EH (cell line): Measurements from ENCODE around the gene PLAC9.

Experiments
- DNase-seq: peaks from one replicate; pipeline ENCODE4 v3.0.0-alpha.2; 2015; ENCODE audit warnings: low read depth

PLAC9 gene

DNA sequence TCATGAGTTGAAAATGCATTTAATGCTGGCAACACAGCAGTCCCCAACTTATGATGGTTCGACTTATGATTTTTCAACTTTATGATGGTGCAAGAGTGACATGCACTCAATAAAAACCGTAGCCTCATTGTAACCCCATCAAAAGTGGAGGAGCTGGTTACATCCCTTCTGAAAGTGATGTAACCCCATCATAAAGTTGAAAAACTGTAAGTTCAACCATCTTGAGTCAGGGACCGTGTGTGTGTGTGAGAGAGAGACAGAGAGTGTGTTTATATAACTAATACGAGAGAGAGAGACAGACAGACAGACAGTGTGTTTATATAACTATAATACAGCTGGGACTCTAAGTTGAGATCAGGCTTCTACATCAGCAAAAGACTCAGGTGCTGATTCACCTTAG, 51.8 kb downstream of the PLAC9 start:
- peak; percentile 32 for DNase-seq

DNA sequence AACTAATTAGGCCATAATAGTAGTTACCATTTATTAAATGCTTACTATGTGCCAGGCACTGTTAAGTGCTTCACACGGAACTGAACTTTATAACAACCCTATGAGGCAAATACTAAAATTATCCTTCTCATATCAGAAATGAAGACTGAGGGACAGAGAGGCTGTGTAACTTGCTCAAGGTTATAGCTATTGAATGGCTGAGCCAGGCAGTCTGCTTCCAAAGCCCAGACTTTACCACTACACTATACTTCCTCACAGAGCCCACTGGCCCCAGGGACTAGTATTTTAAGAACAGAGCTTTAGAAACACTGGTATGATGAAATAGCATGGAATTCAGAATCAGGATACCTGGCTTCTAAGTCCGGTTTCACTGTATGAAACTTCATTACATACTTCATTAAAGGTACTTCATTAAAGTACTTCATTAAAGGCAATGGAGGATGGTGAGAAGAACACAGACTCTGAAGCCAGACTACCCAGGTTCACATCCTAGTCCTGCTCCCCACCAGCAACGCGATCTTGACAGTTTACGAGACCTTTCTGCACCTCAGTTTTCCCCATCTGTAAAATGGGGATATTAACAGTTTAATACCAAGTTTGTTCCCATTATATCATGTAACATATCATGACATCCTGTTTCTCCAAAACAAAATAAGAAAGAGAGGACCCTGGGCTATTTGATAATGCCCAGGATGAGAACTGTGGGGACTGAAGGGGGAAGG, 53.2 kb downstream of the PLAC9 start:
- DNase-seq: no peak

DNA sequence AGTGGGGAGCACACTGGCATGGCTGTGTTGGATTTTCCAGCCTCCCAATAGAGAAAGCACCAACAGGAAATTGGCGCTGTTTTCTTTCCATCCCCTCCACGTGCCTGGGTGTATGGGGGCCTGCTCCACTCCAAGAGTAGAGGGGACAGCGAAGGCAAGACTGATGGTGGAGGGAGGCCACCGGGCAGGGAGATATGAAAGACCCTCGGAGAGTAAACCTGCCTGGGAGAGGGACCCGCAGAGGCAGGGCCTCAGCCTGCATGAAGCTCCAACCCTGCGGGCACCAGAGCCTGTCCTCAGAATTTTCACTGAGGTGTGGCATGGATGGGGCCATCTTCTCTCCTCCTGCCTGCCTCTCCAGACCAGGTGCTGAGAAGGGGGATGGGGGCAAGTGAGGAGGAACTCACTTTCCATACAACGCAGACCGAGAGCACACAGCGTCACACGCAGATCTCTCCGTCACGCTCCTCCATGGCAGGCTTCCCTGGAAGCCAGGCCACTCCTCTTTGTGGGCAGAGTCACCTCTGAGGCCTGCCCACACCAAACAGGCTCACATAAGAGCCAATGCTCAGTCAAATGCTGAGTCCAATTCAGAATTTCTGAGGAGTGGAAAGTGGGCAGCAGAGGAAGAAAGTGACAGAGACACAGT, 54.0 kb downstream of the PLAC9 start:
- DNase-seq: peak; percentile 32

DNA sequence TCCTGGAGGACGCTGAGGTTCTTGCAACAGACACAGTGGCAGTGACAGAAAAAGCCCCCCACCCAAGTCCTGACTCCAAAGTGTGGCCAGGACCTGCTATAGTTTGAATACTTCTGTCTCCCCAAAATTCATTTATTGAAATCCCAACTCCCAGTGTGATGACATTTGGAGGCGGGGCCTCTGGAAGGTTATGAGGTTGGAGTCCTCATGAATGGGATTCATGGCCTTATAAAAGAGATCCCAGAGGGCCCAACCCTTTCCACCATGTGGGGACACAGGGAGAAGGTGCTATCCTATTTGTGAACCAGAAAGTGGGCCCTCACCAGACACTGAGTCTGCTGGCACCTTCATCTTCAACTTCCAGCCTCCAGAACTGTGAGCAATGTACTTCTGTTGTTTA, 54.5 kb downstream of the PLAC9 start:
- DNase-seq: no peak

DNA sequence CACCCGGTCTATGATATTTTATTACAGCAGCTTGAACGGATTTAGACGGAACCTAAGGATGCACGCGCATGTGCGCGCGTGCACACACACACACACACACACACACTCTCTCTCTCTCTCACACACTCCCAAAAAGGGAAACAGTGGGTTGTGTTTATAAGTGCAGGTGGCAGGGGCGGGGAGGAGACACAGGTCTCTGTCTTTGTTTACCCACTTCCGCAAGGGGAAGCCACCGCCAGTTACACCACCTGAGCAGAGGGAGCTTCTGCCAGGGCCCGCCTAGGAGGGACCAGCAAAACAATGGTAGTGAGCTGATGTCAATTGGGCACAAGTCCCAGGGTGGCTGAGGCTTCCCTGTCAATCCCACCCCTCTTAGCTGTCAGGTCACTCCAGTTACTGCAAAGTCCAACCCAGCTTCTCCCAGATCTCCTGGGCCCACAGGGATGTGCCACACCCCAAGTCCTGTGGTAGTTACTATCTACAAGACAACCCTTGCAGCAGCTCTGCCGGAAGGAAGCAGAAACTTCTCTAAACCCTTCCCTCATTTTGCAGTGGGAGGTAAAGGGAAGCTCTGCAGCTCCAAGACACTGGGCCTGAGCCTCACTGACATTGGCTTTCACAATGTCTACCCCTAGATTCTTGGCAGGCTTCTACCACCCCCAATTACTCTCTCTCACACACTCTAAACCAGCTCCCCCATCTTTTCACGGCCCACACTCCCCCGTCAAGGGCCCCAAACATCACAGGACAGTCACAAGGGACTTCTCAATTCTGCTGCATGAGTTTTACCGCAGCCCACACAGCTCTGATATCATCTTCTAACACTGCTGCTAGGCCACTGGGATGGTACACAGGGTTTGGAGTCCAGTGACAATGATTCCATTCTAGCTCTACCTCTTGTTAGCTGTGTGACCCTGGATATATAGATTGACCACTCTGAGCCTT, 55.2 kb downstream of the PLAC9 start:
- DNase-seq: no peak

DNA sequence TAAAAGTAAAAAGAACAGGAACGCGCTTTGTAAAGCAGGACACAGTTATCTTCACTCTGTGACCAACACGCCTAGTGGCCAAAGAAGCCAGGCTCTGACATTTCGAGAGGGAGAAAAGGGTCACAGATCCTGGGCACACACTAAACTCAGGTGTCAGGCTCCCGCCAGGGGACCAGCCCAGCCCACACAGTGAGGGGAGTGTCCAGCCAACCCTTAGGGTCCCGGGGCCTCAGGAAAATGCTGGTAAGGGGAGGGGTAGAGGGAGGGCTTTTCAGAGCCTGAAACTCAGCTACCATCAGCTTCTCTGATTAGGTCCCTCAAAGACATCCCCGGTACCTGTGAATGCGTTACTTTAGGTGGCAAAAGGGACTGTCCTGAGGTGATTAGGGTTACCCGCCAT, 56.2 kb downstream of the PLAC9 start:
- no peak for DNase-seq

DNA sequence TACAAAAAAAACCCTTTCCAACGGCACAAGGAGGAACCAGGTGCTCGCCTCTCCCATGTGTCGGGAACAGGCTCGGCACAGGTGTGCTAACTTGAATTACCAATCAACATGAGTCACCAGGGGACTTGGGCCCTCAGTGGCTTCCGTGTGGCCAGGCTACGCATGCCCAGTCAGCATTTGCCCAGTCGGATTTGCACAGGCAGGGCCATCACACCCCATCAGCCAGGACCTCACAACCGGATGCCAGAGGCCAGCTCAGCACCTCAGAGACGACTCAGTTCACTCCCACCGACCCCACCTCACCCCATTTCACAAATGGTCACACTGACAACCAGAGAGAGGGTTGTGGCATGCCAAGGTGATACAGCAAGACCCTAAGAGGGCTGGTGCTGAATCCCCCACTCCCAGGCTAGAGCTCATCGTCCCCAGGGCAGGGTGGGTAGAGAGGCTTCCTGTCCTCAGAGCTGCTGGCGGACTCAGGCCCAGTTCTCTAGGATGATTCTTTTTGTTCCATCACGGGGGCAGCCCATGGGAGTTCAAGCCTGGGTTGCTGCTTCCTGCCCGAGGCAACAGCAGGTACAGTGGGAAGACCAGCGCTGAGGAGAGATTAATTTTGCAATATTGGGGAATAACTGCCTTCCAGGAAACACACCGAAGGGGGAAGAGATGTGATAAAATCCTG, 59.2 kb downstream of the PLAC9 start:
- no peak for DNase-seq

DNA sequence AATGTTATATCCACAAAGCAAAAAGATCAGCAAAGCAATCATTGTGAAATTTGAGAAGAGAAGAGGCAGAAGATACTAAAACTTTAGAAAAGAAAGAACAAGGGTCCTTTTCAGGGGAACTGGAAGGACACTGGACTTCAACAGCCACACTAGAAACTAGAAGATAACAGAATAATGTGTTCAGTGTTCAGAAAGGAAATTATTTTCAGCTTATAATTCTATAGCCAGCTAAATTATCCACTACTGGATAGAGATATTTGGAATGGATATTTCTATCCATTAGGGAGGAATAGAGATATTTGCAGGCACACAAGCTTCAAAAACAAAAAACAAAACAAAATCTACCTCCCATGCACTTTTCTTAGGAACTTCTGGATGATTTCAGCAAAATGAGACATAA, 60.0 kb downstream of the PLAC9 start:
- DNase-seq: no peak

DNA sequence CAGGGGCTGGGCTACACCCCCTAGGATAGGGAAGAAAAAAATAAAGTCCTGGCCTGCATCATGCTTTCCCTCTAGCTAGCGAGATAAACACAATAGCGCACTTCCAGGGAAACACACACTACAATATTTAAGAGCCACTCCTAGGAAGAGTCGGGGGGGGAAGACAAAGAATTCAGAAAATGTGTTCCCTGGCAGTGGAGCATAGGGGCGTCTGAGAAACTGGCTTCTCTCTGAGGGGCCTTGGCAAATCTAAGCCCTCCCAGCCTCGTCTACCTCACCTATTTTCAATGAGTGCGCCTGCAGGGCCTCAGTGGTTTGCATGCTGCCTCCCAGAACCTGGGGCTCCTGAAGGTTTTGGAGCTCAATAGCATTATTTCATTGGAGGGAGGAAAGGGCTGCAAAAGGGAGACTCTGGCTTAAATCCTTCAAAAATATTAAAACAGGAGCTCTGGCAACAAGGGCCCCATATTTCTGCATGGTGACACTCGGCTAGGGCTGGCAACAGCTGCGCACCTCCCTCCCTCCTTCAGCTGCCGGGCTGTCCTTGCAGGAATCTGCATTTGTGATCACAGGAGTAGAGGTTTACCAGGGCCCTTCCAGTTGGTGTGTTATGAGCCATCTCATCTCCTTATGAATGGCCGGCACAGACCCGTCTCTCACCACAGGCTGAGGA, 62.0 kb downstream of the PLAC9 start:
- DNase-seq: no peak
